Endothelial cell of umbilical vein (primary cell): Measurements from ENCODE around the gene PRDX4. TPM values are rescaled to one million over a fixed set of nuclear protein-coding genes. Genes with fewer than 3 reads are reported as not detected.

Experiments used
- BruUV-seq: library from RNA; stranded (reverse); fragments of 400-500 nt; replicated peaks from 2 replicates; lab custom pipeline; 2021; lab: Mats Ljungman, UMichigan
- CTCF ChIA-PET: fragments of 300-600, 350-600 bp; sonication (Branson Sonifier 250); formaldehyde crosslinking; loops from one replicate; lab custom pipeline; 2021; ENCODE audit warnings: antibody characterized with exemption, inconsistent platforms; lab: Charles Lee
- POLR2A ChIA-PET: fragments of 300-600, 350-600 bp; sonication (Branson Sonifier 250); formaldehyde crosslinking; loops from one replicate; lab custom pipeline; 2021; ENCODE audit warnings: antibody characterized with exemption, inconsistent platforms; lab: Charles Lee
- DNase-seq: peaks from one replicate; pipeline ENCODE4 v3.0.0-alpha.2; 2011; ENCODE audit warnings: low read depth, low spot score
- FAIRE-seq: peaks from 2 replicates; lab custom pipeline; 2011; peaks lifted over from hg19 to GRCh38; lab: Jason Lieb, UNC
- H2AFZ ChIP-seq: 2 replicates; pipeline ENCODE4 v1.6.0; 2012; ENCODE audit warnings: low read depth, low read length, control low read depth, inconsistent platforms
- H3K27ac ChIP-seq: 2 replicates; pipeline ENCODE4 v1.5.1; 2011; ENCODE audit warnings: low read depth, mild to moderate bottlenecking, control low read depth, low read length, moderate library complexity; ENCODE audit not compliant: insufficient read depth
- H3K27me3 ChIP-seq, 2 experiments: 2 replicates each; pipeline versions ENCODE4 v1.6.0 to v1.6.1; 2011; ENCODE audit warnings: low read length in 2 of 2, mixed read lengths in 1 of 2; ENCODE audit not compliant: control insufficient read depth in 2 of 2, insufficient read depth in 2 of 2
- H3K36me3 ChIP-seq, 2 experiments: 2 replicates in 1 of 2; 3 replicates in 1 of 2; pipeline ENCODE4 v1.5.1; 2011; ENCODE audit warnings: low read length in 2 of 2, mild to moderate bottlenecking in 1 of 2, moderate library complexity in 1 of 2; ENCODE audit not compliant: control insufficient read depth in 2 of 2, insufficient read depth in 2 of 2; ENCODE audit errors: extremely low read depth in 1 of 2
- H3K4me1 ChIP-seq: 3 replicates; pipeline ENCODE4 v1.5.1; 2011; ENCODE audit warnings: mild to moderate bottlenecking, low read length; ENCODE audit not compliant: control insufficient read depth, insufficient read depth; ENCODE audit errors: extremely low read depth
- H3K4me2 ChIP-seq: 2 replicates; pipeline ENCODE4 v1.6.1; 2011; ENCODE audit warnings: low read length, control low read depth, mixed read lengths; ENCODE audit not compliant: insufficient read depth
- H3K4me3 ChIP-seq, 3 experiments: fragments of 200-600 bp in 1 of 3; sonication (generic), shearing (Covaris generic) in 1 of 3; replicated peaks in 1 of 3; 2 replicates each; pipeline ENCODE4 v1.5.1; 2011 to 2016; ENCODE audit warnings: control low read depth in 3 of 3, low read length in 3 of 3, mild to moderate bottlenecking in 2 of 3, inconsistent platforms in 1 of 3, low read depth in 1 of 3, moderate library complexity in 1 of 3; ENCODE audit not compliant: insufficient read depth in 1 of 3
- H3K79me2 ChIP-seq: 2 replicates; pipeline ENCODE4 v1.6.0; 2012; ENCODE audit warnings: low read length, inconsistent platforms; ENCODE audit not compliant: control insufficient read depth, insufficient read depth
- H3K9ac ChIP-seq: replicated peaks from 2 replicates; pipeline ENCODE3; 2011; ENCODE audit warnings: low read length, control low read depth; ENCODE audit not compliant: insufficient read depth; ENCODE audit errors: extremely low read depth
- H3K9me1 ChIP-seq: replicated peaks from 3 replicates; pipeline ENCODE4 v1.6.0; 2011; ENCODE audit warnings: mild to moderate bottlenecking, low read length; ENCODE audit not compliant: control insufficient read depth, insufficient read depth; ENCODE audit errors: extremely low read depth
- H3K9me3 ChIP-seq: replicated peaks from 2 replicates; pipeline ENCODE4 v1.5.1; 2012; ENCODE audit warnings: low read length, inconsistent platforms; ENCODE audit not compliant: control insufficient read depth, insufficient read depth
- H4K20me1 ChIP-seq: replicated peaks from 2 replicates; pipeline ENCODE3; 2011; ENCODE audit warnings: mild to moderate bottlenecking, low read length; ENCODE audit not compliant: control insufficient read depth, insufficient read depth; ENCODE audit errors: extremely low read depth
- EZH2 ChIP-seq: IDR thresholded peaks from 2 replicates; pipeline ENCODE4 v1.6.1; 2012; ENCODE audit warnings: borderline replicate concordance, low read depth, mild to moderate bottlenecking, moderate library complexity, low read length, inconsistent platforms; ENCODE audit not compliant: severe bottlenecking
- FOS ChIP-seq: IDR thresholded peaks from 2 replicates; pipeline ENCODE4 v1.6.1; 2011; ENCODE audit warnings: mild to moderate bottlenecking, low read length, moderate library complexity, borderline replicate concordance; ENCODE audit not compliant: insufficient read depth
- GATA2 ChIP-seq: IDR thresholded peaks from 2 replicates; pipeline ENCODE4 v1.7.0; 2011; ENCODE audit warnings: low read depth, mild to moderate bottlenecking, moderate library complexity, mixed read lengths, low read length; ENCODE audit not compliant: insufficient read length, insufficient read depth
- JUN ChIP-seq: IDR thresholded peaks from 2 replicates; pipeline ENCODE4 v1.6.1; 2011; ENCODE audit warnings: borderline replicate concordance, low read depth; ENCODE audit not compliant: insufficient read length, insufficient read depth
- MYC ChIP-seq: IDR thresholded peaks from one replicate; pipeline ENCODE4 v1.6.1; 2011; ENCODE audit warnings: mild to moderate bottlenecking, low read depth, low read length
- POLR2A ChIP-seq: IDR thresholded peaks from 2 replicates; pipeline ENCODE4 v1.6.1; 2012; ENCODE audit warnings: low read depth, mild to moderate bottlenecking, control low read depth, low read length
- POLR2AphosphoS5 ChIP-seq: IDR thresholded peaks from 2 replicates; pipeline ENCODE4 v1.6.1; 2012; ENCODE audit warnings: low read depth, mild to moderate bottlenecking, control low read depth, low read length, moderate library complexity; ENCODE audit not compliant: insufficient read depth
- dilution Hi-C: fragments of 300-500 bp; cut with MboI; formaldehyde crosslinking; loops from one replicate; pipeline ENCODE4 v1.15.0; 2019; ENCODE audit warnings: low sequenced_read_pairs; ENCODE audit not compliant: extremely low pct_ligation_motif_present
- intact Hi-C: fragments of 100-400 bp; cut with micrococcal nuclease; formaldehyde crosslinking; loops from one replicate; pipeline ENCODE4 v1.10.0; 2022
- polyA plus RNA-seq, 4 experiments: library from polyadenylated mRNA; depleted of rRNA in 3 of 4; stranded (reverse) in 3 of 4; unstranded in 1 of 4; fragments of >200 nt; gene quantifications; 2 replicates each; pipeline versions ENCODE4 v1.2.1 to v1.2.3, GENCODE V29; 2011 to 2012; ENCODE audit warnings: missing spikeins in 1 of 4
- total RNA-seq: library from RNA; stranded (reverse); gene quantifications from 2 replicates; pipeline ENCODE4 v1.2.3, GENCODE V29; 2021
- TF ChIP-seq, protein P1 (sequence below): IDR thresholded peaks from 2 replicates; pipeline ENCODE4 v1.6.1; 2011; ENCODE audit not compliant: insufficient read depth, insufficient read length
- TF ChIP-seq, protein P2 (sequence below), 2 donors: IDR thresholded peaks; 1 replicate in 1 of 2; 2 replicates in 1 of 2; pipeline ENCODE4 v1.5.1; 2011; ENCODE audit warnings: low read length in 2 of 2, mild to moderate bottlenecking in 2 of 2, moderate library complexity in 2 of 2, control low read depth in 1 of 2, inconsistent platforms in 1 of 2, low read depth in 1 of 2; ENCODE audit not compliant: insufficient read depth in 1 of 2; ENCODE audit errors: extremely low read depth in 1 of 2

The PRDX4 gene
- total and polyA plus RNA-seq, 2 donors (not counting 3 experiments of a cell fraction or from before 2014, with no cell fraction given), result 144 to 145 TPM

DNA sequence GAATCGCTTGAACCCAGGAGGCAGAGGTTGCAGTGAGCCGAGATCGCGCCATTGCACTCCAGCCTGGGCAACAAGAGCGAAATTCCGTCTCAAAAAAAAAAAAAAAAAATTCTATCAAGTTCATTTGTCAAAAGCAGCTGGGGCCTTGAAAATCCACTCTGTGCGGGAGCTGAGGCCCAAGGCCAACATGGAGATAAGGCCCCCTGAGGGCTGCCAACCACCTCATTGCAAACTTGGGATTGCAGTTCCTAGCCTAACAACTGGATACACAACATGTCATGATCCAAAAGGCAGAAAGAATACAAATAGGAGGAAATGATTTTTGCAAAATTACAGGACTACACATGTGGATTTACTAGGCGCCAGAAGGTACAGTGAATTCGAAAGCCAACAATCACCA is 22.5 kb upstream of the PRDX4 start:
- TF ChIP-seq FOS (no peak), JUN (no peak), EZH2 (no peak), MYC (no peak), POLR2AphosphoS5 (no peak), GATA2 (no peak), POLR2A (no peak)
- TF ChIP-seq, protein P1, sequence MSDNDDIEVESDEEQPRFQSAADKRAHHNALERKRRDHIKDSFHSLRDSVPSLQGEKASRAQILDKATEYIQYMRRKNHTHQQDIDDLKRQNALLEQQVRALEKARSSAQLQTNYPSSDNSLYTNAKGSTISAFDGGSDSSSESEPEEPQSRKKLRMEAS, result no peak
- TF ChIP-seq, protein P2, sequence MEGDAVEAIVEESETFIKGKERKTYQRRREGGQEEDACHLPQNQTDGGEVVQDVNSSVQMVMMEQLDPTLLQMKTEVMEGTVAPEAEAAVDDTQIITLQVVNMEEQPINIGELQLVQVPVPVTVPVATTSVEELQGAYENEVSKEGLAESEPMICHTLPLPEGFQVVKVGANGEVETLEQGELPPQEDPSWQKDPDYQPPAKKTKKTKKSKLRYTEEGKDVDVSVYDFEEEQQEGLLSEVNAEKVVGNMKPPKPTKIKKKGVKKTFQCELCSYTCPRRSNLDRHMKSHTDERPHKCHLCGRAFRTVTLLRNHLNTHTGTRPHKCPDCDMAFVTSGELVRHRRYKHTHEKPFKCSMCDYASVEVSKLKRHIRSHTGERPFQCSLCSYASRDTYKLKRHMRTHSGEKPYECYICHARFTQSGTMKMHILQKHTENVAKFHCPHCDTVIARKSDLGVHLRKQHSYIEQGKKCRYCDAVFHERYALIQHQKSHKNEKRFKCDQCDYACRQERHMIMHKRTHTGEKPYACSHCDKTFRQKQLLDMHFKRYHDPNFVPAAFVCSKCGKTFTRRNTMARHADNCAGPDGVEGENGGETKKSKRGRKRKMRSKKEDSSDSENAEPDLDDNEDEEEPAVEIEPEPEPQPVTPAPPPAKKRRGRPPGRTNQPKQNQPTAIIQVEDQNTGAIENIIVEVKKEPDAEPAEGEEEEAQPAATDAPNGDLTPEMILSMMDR (IDR thresholded peaks at IDR 0.05; ENCODE audit: extremely low read depth in 1 of 2, insufficient read depth in 1 of 2, low read depth in 1 of 2, low read length in 2 of 2), result no peak
- intact Hi-C loops (no loop called here), dilution Hi-C loops (no loop called here)
- H3K9me1 ChIP-seq, result no peaks in the 10 kb centered on the region
- H2AFZ ChIP-seq, result no peak overlapping the region
- H3K27me3 ChIP-seq, result no peaks in the 10 kb centered on the region
- no peak overlapping the region for H3K4me3 ChIP-seq
- FAIRE-seq, result no peak
- BruUV-seq, result no TSS peak
- H3K36me3 ChIP-seq, result no peaks in the 10 kb centered on the region
- DNase-seq, result no peak
- H3K4me1 ChIP-seq, result no peaks in the 10 kb centered on the region
- no peak overlapping the region for H3K27ac ChIP-seq
- no peaks in the 10 kb centered on the region for H4K20me1 ChIP-seq
- no peak overlapping the region for H3K4me2 ChIP-seq
- H3K9me3 ChIP-seq, result no peaks in the 10 kb centered on the region
- POLR2A ChIA-PET, result no interaction called here
- H3K79me2 ChIP-seq, result no peaks in the 10 kb centered on the region
- H3K9ac ChIP-seq, result no peak overlapping the region
- CTCF ChIA-PET, result no interaction called here
